Measurements from ENCODE around the gene SAMD11.

The SAMD11 gene

GRCh38 chr1:961132-961669, 37.5 kb downstream of the SAMD11 start:
- ChIA-PET CTCF (interaction anchor here (0.7 to 1.0 kb wide), 2 partner anchors 11 to 15 kb away, joined by 3 to 5 read pairs; no protein-coding TSS in a partner anchor), POLR2A (no interaction called here)
- no peak for DNase-seq (ENCODE audit: extremely low spot score)
- no peak for TF ChIP-seq CTCF (IDR thresholded peaks at IDR 0.05; ENCODE audit: control extremely low read depth, extremely low read depth, low read depth, missing control alignments)

GRCh38 chr1:962381-963300, 38.9 kb downstream of the SAMD11 start:
- ChIA-PET CTCF (interaction anchor here (1.1 kb wide), 1 partner anchor 19 kb away, joined by 3 read pairs; the partner anchor contains the start of gene PERM1), POLR2A (no interaction called here)
- TF ChIP-seq CTCF (IDR thresholded peaks at IDR 0.05; ENCODE audit: control extremely low read depth, extremely low read depth, low read depth, missing control alignments), result no peak

GRCh38 chr1:963301-963651, 39.6 kb downstream of the SAMD11 start:
- TF ChIP-seq CTCF (IDR thresholded peaks at IDR 0.05; ENCODE audit: control extremely low read depth, extremely low read depth, low read depth, missing control alignments), result no peak
- ChIA-PET CTCF (interaction anchor here (1.1 kb wide), 1 partner anchor 18 kb away, joined by 3 read pairs; the partner anchor contains the start of gene PERM1), POLR2A (interaction anchor here (1.1 kb wide), 1 partner anchor 13 kb away, joined by 3 read pairs; no protein-coding TSS in a partner anchor)

More at GRCh38 chr1:962381-963300, 38.9 kb downstream of the SAMD11 start:
- no peak for DNase-seq (ENCODE audit: extremely low spot score)

GRCh38 chr1:963746-964525, 40.2 kb downstream of the SAMD11 start:
- no peak for DNase-seq (ENCODE audit: extremely low spot score)
- POLR2A ChIA-PET, result interaction anchor here (1.1 kb wide), 1 partner anchor 12 kb away, joined by 3 read pairs; no protein-coding TSS in a partner anchor
- no peak for TF ChIP-seq CTCF (IDR thresholded peaks at IDR 0.05; ENCODE audit: control extremely low read depth, extremely low read depth, low read depth, missing control alignments)
- CTCF ChIA-PET, result no interaction called here

More at GRCh38 chr1:963301-963651, 39.6 kb downstream of the SAMD11 start:
- DNase-seq (ENCODE audit: extremely low spot score), result no peak

- POLR2A ChIA-PET, result no interaction called here
- no peak for TF ChIP-seq CTCF (IDR thresholded peaks at IDR 0.05; ENCODE audit: control extremely low read depth, extremely low read depth, low read depth, missing control alignments)
- CTCF ChIA-PET, result no interaction called here
- DNase-seq (ENCODE audit: extremely low spot score), result no peak
Observed at GRCh38 chr1:964691-965525, 41.2 kb downstream of the SAMD11 start.
